Skin of body (tissue), 2 donors: Measurements from ENCODE around the gene USP36. TPM values are rescaled to one million over a fixed set of nuclear protein-coding genes. Genes with fewer than 3 reads are reported as not detected.
"Not testable (repeated sequence)": the region's sequence is repeated elsewhere in the genome, so short reads cannot be mapped to it uniquely, and the experiment has no call there.

Experiments
- DNase-seq: peaks from one replicate; lab custom pipeline; 2025; lab: John Stamatoyannopoulos, UW
- total RNA-seq: library from RNA; depleted of rRNA; stranded (reverse); fragments of >200 nt; gene quantifications from one replicate; pipeline ENCODE4 v1.2.3, GENCODE V29; 2014

USP36 gene
- total RNA-seq, 1 donor from 2014 or later, result 43.3 TPM

- no peak for DNase-seq
Observed at GRCh38 chr17:78872486-78872885, 31.9 kb upstream of the USP36 start.

GRCh38 chr17:78870621-78871020 lies 30.0 kb upstream of the USP36 start:
- no peak for DNase-seq

GRCh38 chr17:78868391-78868790 lies 27.8 kb upstream of the USP36 start:
- peak; percentile 38 for DNase-seq

- not testable (repeated sequence) for DNase-seq
Observed at GRCh38 chr17:78867046-78867445, 26.4 kb upstream of the USP36 start.

- peak; percentile 73 for DNase-seq
Observed at GRCh38 chr17:78865682-78866390, 25.2 kb upstream of the USP36 start.

GRCh38 chr17:78864117-78864516 lies 23.5 kb upstream of the USP36 start:
- no peak for DNase-seq

GRCh38 chr17:78862073-78863023 lies 21.7 kb upstream of the USP36 start:
- no peak for DNase-seq

- no peak for DNase-seq
Observed at GRCh38 chr17:78861229-78861628, 20.6 kb upstream of the USP36 start.

- DNase-seq, result no peak
Observed at GRCh38 chr17:78859051-78859450, 18.4 kb upstream of the USP36 start.

GRCh38 chr17:78857266-78857665 lies 16.7 kb upstream of the USP36 start:
- no peak for DNase-seq

- DNase-seq, result no peak
Observed at GRCh38 chr17:78855561-78856165, 15.0 kb upstream of the USP36 start.

- DNase-seq, result no peak
Observed at GRCh38 chr17:78854508-78854907, 13.9 kb upstream of the USP36 start.

- no peak for DNase-seq
Observed at GRCh38 chr17:78853926-78854394, 13.3 kb upstream of the USP36 start.

- no peak for DNase-seq
Observed at GRCh38 chr17:78852709-78853121, 12.1 kb upstream of the USP36 start.

GRCh38 chr17:78849026-78849425 lies 8.4 kb upstream of the USP36 start:
- no peak for DNase-seq

- DNase-seq, result no peak
Observed at GRCh38 chr17:78847052-78847451, 6.4 kb upstream of the USP36 start.

GRCh38 chr17:78844301-78845005 lies 3.8 kb upstream of the USP36 start:
- DNase-seq, result no peak

GRCh38 chr17:78842881-78843565 lies 2.4 kb upstream of the USP36 start:
- DNase-seq, result no peak

- DNase-seq, result no peak
Observed at GRCh38 chr17:78840530-78840779, 159 bp downstream of the USP36 start.

- no peak for DNase-seq
Observed at GRCh38 chr17:78839762-78840529, 668 bp downstream of the USP36 start.
